NCI-H1436 treated with DMSO at 0.1 percent for 48 hours (cell line): ENCODE measurements around the gene SETD5.

Experiments used
- DNase-seq: peaks from one replicate; lab custom pipeline; 2025; lab: John Stamatoyannopoulos, UW

The SETD5 gene

GRCh38 chr3:9388562-9389272 is 8.7 kb upstream of the SETD5 start:
- no peak for DNase-seq

GRCh38 chr3:9390265-9390888 is 7.0 kb upstream of the SETD5 start:
- no peak for DNase-seq

- no peak for DNase-seq
Measured at GRCh38 chr3:9392041-9392440, 5.4 kb upstream of the SETD5 start.

GRCh38 chr3:9395570-9396300 is 1.7 kb upstream of the SETD5 start:
- DNase-seq, result no peak

- DNase-seq, result peak; percentile 50
Measured at GRCh38 chr3:9396301-9396631, 1.1 kb upstream of the SETD5 start.

- peak; percentile 72 for DNase-seq
Measured at GRCh38 chr3:9396632-9397331, 633 bp upstream of the SETD5 start.

GRCh38 chr3:9397906-9398699 is 688 bp downstream of the SETD5 start:
- DNase-seq, result no peak

GRCh38 chr3:9398700-9399336 is 1.4 kb downstream of the SETD5 start:
- no peak for DNase-seq

- no peak for DNase-seq
Measured at GRCh38 chr3:9399337-9399703, 1.9 kb downstream of the SETD5 start.

- no peak for DNase-seq
Measured at GRCh38 chr3:9399746-9400145, 2.3 kb downstream of the SETD5 start.

GRCh38 chr3:9400616-9401015 is 3.2 kb downstream of the SETD5 start:
- DNase-seq, result no peak

- no peak for DNase-seq
Measured at GRCh38 chr3:9401986-9402385, 4.6 kb downstream of the SETD5 start.

GRCh38 chr3:9402410-9403228 is 5.2 kb downstream of the SETD5 start:
- DNase-seq, result no peak

- DNase-seq, result no peak
Measured at GRCh38 chr3:9403463-9403862, 6.0 kb downstream of the SETD5 start.

GRCh38 chr3:9404680-9405079 is 7.3 kb downstream of the SETD5 start:
- no peak for DNase-seq

GRCh38 chr3:9405756-9406155 is 8.3 kb downstream of the SETD5 start:
- DNase-seq, result no peak

GRCh38 chr3:9406856-9407626 is 9.6 kb downstream of the SETD5 start:
- DNase-seq, result no peak

- DNase-seq, result no peak
Measured at GRCh38 chr3:9408061-9408460, 10.6 kb downstream of the SETD5 start.

- DNase-seq, result no peak
Measured at GRCh38 chr3:9408546-9408945, 11.1 kb downstream of the SETD5 start.
